GM18517 (cell line): Measurements from ENCODE around the gene ATP2B3.

Experiments used
- ATAC-seq: cut with Tn5 transposase; IDR thresholded peaks from one replicate; pipeline ENCODE4 v1.9.1; 2021; ENCODE audit warnings: mild to moderate bottlenecking, moderate library complexity; ENCODE audit not compliant: unreplicated experiment

Gene ATP2B3

GRCh38 chrX:153488231-153488914 lies 29.1 kb upstream of the ATP2B3 start:
- no peak for ATAC-seq

GRCh38 chrX:153490217-153490930 lies 27.1 kb upstream of the ATP2B3 start:
- no peak for ATAC-seq

- ATAC-seq, result no peak
Observed at GRCh38 chrX:153491351-153491914, 26.0 kb upstream of the ATP2B3 start.

- no peak for ATAC-seq
Observed at GRCh38 chrX:153491918-153492317, 25.5 kb upstream of the ATP2B3 start.

- ATAC-seq, result no peak
Observed at GRCh38 chrX:153492543-153492942, 24.9 kb upstream of the ATP2B3 start.

GRCh38 chrX:153493085-153493484 lies 24.4 kb upstream of the ATP2B3 start:
- no peak for ATAC-seq

GRCh38 chrX:153494061-153494460 lies 23.4 kb upstream of the ATP2B3 start:
- ATAC-seq, result no peak

- ATAC-seq, result no peak
Observed at GRCh38 chrX:153494541-153495361, 22.7 kb upstream of the ATP2B3 start, which contains the start of gene BGN. Gene BGN (plus strand): TSS chrX:153494980. CDS start chrX:153504632, 9,652 bp downstream.

- no peak for ATAC-seq
Observed at GRCh38 chrX:153495362-153495751, 22.1 kb upstream of the ATP2B3 start.

GRCh38 chrX:153495903-153496589 lies 21.4 kb upstream of the ATP2B3 start:
- no peak for ATAC-seq

- ATAC-seq, result no peak
Observed at GRCh38 chrX:153496590-153496959, 20.9 kb upstream of the ATP2B3 start.

- no peak for ATAC-seq
Observed at GRCh38 chrX:153498453-153498852, 19.0 kb upstream of the ATP2B3 start.

- no peak for ATAC-seq
Observed at GRCh38 chrX:153499341-153499740, 18.1 kb upstream of the ATP2B3 start.

- no peak for ATAC-seq
Observed at GRCh38 chrX:153499876-153500275, 17.6 kb upstream of the ATP2B3 start.

GRCh38 chrX:153500676-153501280 lies 16.7 kb upstream of the ATP2B3 start:
- no peak for ATAC-seq

GRCh38 chrX:153501530-153501929 lies 15.9 kb upstream of the ATP2B3 start:
- no peak for ATAC-seq

- no peak for ATAC-seq
Observed at GRCh38 chrX:153502131-153502530, 15.3 kb upstream of the ATP2B3 start.

GRCh38 chrX:153502796-153503195 lies 14.6 kb upstream of the ATP2B3 start:
- no peak for ATAC-seq

- no peak for ATAC-seq
Observed at GRCh38 chrX:153504445-153505016, 12.9 kb upstream of the ATP2B3 start.

GRCh38 chrX:153505361-153505760 lies 12.1 kb upstream of the ATP2B3 start:
- no peak for ATAC-seq
